ENCODE measurements around the gene TBC1D24.

TBC1D24 gene

DNA sequence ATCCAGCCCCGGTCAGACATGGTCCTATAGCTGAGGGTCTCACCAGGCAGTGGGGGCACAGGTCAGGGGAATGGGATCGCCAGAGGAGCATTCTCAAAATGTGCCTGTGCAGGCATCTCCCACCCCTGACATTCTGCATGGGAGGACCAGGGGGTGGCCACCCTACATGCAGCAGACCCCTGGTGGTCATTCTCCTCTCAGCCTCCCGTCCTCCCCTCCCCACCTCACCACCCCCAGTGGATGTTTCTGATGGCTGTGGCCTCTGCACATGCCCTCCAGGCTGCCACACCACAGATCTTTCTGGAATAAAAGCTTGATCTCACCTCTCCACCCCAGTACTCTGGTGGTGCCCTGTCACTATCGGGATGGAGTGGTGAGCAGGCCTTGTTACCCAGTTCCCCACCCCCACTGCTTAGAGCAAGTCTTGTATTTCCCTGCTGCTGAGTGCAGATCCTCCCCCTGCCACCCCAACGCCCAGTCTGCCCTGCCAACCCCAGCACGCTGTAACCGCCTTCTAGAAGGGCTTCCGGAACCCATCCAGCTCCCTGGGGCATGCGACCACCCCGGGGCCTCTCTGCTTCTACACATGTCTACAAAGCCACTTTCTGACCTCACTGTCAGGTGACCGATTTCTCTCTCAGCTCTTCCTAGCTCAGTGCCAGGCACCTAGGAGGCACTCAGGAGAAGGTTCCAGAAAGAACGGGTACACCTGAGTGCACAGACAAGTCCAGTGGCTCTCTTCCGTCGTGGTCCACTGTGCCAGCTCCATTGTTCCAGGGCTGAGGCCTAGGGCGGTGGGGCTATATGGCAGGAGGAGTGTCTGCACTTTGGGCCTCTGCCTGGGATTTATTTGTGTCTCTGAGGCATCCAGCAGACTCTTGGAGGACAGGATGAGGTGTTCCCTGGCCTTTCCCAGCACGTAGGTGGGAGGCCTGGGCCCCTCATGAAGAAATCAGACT, 9.3 kb downstream of the TBC1D24 start:
- no peak for DNase-seq

DNA sequence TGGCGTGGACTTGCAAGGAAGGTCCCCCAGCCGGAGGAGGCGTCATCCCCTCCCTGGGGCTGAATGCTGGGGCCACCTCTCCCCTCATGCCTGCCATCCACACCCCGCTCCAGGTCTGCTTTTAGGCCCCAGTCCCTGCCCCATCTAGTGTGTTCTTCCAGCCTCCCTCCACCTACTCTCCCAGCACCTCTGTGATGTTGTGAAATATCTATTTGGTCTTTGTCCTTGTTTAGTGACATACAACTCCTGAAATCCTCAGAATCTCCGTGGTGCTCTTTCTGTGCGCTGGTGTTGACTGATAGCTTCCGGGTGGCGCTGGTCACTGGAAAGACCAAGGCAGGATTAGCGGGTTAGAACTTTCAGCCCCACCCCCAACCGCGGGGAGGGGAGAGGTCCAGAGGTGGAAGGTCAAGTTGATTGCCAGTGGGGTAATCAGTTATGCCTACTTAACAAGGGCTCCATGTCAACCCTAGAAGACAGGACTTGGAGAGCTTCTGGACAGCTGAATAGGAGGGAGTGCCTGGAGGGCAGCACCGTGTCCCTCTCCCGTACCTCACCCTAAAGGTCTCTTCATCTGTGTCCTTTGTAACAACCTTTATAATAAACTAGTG, 10.1 kb downstream of the TBC1D24 start:
- DNase-seq, result no peak

DNA sequence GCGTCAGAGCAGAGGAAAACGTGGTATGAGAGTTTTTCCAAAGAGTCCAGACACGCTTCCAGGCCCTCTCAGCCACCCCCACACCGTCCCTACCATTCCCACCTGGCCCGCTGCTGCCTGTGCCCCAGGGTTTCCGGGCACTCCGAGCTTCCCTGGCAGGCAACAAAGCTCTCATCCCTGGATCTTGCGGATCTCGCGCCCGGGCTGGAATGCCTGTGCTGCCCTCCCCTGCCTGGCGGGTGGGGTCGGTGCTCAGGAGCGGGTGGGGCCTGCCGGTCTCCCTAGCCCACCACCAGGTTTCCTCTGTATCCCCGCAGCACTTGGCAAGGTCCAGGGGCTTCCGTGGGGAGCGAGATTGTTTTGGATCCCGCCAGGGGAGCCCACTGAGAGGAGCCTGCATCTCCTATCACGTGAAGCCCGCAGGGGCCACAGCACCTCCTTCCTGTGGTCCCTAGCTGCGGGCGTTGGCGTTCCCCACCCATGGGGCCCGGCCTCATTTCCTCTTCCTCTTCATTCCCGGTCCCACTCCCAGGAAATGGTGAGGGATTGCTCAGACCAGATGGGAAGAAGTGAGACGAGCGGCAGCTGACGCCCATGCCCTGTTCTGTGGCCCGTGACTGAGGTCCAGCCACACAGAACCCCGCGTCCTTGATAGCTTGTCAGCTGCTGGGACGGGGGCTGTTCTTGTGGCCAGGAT, 11.0 kb downstream of the TBC1D24 start:
- DNase-seq, result no peak

DNA sequence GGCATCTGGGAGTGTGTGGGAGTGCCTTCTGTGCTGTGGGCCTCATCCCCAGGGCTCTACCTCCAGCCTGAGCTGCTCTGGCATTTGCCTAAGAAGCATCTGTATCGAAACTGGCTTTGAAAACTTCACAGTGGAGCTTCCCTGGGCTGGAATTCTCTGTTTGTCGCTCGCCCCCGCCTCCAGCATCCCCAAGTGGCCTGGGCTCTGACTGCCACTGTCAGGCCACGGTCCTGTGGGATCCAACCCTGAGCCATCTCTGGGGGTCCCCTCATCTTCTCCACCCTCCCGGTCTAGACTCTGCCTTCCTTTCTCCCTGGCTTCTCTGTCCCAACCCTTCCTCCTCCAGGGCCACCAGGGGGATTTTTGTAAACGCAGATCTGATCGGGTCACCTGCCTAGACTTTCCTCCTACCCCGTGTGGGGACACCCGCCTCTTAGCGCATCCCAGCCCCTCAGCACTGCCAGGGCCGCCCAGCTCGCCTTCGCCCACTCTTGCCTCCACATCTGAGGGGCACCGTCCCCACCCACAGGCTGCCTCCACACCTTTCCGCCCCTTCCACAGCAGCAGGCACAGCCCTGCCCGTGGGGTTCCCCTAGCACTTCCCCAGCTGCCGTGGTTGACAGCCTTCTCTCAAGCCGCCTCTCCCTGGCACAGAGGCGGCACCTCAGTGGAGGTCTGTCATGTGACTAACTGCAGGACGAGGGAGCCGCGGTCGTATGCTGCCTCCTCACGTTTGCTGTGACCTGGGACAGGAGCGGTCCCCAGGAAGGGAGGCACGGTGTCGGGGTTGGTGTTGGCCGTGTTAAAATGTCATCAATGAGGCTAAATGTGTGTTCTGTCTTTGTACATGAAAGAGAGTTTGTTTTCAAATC, 12.0 kb downstream of the TBC1D24 start:
- no peak for DNase-seq

DNA sequence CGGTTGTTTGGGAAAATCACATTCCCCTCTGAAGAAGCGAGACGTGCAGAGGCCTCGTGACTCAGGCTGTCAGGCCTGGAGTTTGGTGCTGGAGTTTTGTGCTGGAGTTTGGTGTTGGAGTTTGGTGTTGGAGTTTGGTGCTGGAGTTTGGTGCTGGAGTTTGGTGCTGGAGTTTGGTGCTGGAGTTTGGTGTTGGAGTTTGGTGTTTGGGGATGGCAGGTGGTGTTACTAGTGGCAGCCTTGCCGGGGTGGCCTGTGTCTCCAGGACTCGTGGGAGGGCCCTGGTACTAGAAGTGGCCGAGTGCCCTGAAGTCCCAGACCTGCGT, 12.6 kb downstream of the TBC1D24 start:
- DNase-seq, result no peak

DNA sequence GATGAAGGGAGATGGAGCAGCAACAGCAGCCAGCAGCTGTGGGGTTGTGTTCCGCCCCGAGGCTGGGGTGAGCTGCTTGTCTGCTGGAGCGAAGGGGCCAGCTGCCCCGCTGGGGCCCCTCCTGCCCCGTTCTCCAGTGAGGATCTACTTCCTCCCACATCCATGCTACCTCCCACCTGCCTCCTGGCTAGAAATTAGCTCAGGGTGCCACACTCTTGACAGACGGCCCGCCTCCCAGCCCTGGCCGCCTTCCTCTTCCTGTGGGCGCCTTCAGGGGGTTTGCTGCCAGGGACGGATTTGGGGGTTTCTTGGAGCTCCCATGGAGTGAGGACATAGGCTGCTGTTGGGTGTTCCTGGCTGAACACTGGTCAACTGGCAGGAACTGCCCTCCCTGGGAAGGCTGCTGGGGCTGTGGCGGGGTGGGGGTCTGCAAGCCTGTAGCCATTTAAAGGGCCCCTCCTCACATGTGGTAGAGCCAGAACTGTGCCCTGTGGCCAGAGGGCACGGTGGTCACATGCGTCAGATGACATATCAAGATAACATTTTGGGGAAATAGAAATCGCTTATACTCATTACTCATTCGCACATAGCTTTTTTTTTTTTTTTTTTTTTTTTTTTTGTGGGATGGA, 13.1 kb downstream of the TBC1D24 start:
- DNase-seq, result no peak

DNA sequence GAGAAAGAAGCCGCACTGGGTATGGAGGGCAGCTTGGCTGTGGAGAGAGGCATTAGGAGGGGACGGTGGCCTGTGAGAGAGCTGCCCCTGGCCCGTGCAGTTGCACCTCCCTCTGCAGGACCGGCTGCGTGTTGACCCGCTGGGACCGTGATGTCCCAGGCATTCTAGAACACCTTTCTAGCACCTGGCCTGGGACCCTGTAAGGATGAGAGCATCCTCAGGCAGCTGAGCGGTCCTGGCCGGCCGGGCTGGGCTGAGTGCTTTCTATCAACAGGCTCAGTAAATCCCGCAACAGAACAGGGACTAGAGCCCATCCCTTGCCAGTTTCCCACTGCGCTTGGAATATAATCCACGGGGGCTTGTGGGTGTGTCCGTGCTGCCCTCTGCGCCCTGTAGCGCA, 14.7 kb downstream of the TBC1D24 start:
- DNase-seq, result no peak

DNA sequence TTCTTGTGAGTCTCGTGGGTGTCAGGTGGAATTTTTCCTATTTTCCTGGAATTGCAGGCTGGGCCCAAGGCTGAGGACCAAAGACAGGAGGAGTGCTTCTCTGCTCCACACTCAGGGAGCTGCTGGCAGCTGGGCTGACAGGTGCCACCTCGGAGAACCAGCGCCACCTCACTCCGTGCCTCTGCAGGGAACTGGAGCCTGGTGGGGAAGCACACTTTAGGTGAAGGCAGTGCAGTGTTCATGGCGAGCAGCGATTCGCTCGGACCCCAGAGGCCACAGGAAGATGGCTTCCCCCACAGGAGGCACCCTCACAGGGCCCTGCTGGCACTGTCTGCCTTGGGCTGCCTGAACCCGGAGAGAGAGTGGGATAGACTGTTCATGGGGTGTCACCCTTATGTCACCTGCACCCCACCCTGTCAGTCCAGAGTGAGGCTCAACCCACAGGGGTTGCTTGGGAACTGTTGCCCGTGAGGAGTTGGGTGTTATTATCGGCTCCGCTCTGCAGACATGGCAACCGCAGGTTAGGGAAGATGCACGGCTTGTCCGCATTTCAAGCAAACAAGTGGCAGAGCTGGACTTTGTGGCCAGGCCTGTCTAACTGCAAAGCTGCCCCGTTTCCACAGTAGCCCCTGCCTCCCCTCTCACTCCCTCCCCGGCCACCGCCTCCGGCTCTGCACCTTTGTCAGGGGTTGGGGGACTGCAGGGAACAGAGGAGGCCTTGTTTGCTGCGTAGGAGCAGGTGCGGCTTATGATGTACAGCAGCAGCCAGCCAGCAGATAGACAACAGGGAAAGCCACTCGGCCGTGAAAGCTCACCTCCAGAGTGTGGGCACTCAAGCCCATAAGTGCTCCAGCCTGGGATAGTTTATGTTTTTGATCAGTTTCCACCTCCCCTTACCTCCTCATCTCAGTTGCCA, 15.5 kb downstream of the TBC1D24 start:
- no peak for DNase-seq

DNA sequence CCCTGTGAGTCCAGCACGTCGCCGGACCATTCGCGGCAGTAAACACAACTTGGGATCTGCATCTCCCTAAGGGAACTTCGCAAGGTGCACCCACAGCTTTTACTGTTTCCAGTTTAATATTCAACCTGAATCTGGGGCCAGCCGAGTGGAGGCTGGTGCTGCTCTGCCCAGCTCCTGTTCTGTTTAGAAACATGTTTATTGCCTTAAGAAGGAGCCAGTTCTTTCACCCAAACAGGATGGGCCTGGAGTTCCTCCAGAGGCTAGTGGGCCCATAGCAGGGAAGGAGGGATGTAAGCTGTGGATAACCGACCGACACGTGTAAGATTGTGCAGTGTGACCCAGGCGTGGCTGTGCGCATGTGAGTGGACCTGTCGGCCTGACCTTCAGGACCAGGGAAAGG, 17.4 kb downstream of the TBC1D24 start:
- DNase-seq, result no peak

DNA sequence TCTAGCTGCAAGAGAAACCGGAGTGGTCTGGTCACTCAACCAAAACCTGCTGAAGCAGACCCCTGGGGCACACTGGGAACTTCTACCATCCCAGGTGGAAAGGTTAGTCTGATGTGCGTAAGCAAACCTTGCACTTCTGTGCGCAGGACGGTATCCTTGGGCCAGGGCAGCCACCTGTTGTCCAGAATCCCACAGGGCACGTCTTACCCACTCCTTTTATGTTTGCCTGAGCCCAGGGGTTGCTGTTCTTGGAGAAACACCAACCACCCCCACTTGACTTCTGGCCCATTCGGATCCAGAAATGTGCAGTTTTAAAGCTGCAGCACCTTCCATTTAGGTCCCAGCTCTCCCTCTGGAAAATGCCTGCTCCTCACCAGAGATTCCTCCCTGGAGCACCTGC, 18.7 kb downstream of the TBC1D24 start:
- no peak for DNase-seq

DNA sequence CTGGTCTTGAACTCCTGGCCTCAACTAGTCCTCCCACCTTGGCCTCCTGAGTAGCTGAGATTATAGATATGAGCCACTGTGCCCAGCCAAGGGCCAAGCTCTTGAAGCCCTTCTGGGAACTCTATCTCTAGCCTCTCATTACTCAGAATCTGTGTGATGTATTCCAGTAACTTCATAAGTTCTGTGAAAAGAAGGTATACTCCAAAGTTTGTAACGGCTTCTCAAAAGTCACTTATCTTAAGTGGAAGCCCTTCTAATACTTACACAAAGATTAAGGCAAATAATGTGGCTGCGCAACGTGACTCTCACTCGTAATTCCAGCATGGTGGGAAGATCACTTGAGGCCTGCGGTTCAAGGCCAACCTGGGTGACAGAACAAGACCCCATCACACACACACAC, 19.7 kb downstream of the TBC1D24 start:
- DNase-seq, result no peak

DNA sequence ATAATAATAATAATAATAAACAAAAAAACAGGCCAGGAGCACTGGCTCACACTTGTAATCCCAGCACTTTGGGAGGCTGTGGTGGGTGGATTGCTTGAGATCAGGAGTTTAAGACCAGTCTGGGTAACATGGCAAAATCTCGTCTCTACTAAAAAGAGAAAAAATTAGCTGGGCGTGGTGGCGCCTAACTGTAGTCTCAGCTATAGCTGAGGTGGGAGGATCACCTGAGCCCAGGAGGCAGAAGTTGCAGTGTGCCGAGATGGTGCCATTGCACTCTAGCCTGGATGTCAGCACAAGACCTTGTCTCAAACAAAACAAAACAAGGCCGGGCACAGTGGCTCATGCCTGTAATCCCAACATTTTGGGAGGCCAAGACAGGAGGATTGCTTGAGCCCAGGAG, 20.1 kb downstream of the TBC1D24 start:
- no peak for DNase-seq

DNA sequence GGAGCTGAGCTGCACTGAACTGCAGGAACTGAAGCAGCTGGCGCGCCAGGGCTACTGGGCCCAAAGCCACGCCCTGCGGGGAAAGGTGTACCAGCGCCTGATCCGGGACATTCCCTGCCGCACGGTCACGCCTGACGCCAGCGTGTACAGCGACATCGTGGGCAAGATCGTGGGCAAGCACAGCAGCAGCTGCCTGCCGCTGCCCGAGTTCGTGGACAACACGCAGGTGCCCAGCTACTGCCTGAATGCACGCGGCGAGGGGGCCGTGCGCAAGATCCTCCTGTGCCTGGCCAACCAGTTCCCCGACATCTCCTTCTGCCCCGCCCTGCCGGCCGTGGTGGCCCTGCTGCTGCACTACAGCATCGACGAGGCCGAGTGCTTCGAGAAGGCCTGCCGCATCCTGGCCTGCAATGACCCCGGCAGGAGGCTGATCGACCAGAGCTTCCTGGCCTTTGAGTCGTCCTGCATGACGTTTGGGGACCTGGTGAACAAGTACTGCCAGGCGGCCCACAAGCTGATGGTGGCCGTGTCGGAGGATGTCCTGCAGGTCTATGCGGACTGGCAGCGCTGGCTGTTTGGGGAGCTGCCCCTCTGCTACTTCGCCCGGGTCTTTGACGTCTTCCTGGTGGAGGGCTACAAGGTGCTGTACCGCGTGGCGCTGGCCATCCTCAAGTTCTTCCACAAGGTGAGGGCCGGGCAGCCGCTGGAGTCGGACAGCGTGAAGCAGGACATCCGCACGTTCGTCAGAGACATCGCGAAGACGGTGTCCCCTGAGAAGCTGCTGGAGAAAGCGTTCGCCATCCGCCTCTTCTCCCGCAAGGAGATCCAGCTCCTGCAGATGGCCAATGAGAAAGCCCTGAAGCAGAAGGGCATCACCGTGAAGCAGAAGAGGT, 21.5 kb downstream of the TBC1D24 start:
- no peak for DNase-seq

DNA sequence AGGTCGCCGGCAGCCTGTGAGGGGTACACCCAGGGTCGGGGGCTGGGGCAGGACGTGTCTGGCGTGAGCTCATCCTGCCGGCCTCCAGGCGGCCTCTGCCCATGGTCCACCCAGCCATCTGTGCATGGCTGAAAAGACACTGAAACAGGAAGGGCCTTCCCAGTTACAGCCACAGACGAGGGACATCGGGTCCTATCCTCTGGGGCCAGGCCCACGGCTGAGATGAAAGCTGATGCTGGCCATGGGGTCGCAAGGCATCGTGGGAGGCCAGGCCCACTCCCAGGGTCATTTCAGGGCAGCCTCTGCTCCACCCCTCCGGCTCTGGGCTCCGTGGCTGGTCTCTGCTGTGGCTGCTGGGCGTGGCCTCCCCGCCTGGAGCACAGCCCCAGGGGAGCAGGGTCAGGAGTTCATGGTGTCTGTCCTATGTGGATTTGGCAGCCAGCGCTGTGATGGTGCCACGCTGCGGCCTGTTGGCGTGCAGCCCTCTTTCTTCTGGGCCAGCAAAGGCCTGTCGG, 22.2 kb downstream of the TBC1D24 start:
- peak in 1 of 2 experiments; percentile 23 for DNase-seq

DNA sequence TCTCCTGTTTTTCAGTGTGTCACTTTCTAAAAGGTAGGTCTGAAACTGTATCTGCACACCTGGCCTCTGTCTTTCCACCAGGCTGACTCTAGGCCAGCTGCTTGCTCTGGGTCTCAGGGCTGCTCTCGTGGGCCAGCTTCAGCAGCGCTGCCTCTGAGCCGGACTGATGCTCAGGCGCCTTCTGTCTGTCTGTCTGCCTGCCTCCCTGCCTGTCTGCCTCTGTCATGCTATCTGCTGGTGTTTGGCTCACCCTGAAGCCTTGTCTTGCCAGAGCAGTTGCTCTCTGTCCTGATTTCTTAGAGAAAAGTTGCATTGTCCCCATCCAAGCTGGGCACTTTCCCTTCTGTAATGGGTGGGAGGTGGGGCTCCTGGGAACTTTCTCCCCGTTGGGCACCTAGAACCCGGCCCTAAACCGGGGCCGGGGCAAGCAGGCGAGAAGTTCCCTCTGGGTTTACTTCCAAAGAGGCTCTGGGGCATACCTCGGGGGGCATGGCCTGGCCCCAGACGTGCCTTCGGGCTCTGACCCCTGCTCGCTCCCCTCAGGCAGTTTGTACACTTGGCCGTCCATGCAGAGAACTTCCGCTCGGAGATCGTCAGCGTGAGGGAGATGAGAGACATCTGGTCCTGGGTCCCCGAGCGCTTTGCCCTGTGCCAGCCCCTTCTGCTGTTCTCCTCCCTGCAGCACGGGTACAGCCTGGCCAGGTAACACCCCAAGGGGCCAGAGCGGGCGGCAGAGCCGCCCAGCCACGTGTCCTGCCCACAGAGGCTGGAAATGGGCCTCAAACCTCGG, 23.0 kb downstream of the TBC1D24 start:
- no peak for DNase-seq

DNA sequence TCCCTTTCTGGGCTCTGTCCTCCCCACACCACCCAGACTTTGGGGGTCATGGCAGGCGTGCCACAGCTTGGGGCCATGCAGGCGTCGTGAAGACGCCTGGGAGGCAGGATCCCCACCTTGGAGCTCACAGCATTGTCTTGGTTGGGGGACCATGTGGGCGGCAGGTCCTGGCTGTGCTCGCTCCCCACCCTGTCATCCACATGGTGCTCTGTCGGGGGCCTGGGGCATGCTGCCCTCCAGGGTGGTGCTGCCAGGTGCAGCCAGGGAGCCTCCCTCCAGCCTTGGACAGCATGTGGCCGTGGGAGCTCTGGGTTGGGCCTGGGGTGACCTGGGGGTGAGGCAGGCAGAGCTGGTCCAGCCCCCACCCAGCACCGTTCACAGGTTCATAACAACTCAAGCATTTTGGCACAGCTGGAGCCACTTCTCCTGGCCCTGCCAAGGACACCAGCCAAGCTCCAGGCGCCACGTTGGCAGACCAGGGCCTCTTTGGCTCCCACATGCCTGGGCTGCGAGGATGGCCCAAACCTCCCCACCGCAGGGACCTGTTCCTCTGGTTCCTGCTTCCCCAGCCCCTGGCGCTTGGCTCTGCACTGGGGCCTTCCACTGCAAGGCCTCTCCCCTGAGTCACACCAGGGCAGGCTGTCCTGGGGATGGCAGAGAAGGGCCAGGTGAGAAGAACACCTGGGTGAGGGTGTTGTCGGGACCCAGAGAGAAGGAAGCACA, 23.8 kb downstream of the TBC1D24 start:
- peak; percentile 62 to 87 for DNase-seq

DNA sequence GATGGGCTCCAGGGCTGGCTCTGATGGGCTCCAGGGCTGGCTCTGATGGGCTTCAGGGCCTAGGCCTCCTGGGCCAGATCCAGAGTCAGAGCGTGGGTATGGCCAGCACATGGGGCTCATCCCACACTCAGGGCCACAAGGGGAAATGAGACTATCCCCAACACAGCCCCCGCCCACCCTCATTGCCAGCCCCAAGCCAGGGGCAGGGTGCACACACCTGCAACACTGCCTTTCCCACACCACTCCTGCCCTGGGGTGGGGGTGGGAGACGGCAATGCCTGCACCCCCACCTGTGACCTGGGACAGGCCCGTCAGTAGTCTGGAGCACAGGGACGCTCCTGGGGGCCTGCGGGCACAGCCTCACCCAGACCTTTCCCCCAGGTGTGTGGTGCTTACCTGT, 24.5 kb downstream of the TBC1D24 start:
- no peak for DNase-seq

DNA sequence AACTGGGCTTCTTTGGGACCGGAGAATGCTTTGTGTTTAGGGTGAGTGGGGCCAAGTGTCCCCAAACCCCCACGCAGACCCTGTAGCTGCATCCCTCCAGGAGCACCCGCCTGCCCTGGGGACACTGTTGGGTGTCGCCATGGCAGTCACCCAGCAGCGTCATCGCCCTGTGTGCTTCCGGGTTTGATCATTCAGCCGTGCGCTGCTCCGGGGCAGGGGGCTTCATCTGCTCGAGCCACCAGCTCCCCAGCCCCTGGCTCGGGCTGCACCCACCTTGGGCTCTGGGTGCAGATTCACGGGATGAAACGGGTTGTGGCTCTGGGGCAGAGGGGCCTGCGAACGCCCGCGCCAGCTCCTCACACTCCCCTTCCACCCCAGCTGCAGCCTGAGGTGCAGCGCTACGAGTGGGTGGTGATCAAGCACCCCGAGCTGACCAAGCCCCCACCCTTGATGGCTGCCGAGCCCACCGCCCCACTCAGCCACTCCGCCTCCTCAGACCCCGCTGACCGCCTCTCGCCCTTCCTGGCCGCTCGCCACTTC, 25.0 kb downstream of the TBC1D24 start:
- DNase-seq, result no peak

Measured in NCI-H446 (cell line).